Measurements from ENCODE around the gene RP9.
"Not testable (repeated sequence)": the region's sequence is repeated elsewhere in the genome, so short reads cannot be mapped to it uniquely, and the experiment has no call there.

RP9 gene

DNA sequence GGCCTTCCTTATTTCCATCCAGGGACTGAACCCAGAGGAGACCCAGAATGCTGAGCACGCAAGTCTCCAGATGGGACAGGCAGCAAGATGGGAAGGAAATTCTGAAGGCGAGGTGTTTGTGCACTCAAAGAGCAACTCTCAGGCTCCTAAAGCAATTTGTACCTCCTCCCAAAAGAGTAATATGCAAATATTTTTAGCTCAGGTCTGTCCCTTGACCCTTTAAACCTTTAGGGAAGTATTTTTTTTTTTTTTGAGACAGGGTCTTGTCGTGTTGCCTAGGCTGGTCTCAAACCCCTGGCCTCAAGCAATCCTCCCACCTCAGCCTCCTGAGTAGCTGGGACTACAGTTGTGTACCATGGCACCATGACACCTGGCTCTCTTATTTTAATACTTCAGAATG is 8.4 kb downstream of the RP9 start:
- DNase-seq, result no peak

DNA sequence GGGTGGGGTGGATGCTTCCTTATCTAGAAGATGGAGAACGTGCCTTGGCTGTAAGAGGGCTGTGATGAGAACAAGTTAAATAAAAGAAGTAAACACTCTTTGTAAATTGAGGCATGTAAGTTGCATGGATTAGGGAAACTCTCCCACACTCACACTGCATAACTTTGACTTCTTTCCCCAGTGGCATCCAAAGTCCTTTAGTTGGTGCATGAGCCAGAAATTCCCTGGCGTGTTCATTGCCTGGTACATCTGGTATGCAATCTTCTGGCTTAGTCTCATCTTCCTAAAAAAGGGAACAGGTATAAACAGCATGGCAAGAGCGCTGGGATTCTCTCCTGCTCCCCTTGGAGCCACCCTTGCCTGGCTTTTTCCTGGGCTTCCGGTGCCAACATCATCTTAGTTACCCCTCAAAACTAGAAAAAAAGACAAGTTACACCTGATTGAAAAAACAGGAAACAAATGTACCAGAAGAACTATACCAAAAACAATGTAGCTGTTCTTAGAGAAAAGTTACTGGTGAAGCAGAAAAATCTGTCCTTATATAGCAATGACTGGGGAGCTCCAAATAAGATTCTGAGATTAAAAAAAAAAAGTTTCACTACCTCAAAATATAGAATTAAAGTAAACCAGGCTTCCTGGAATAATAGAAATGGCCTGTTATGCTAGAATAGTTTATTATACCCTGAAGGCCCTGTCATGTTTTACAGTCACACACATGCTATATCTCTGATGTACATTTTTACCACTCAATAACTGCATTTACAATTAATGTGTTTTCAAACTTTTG is 9.9 kb downstream of the RP9 start:
- DNase-seq, result no peak

DNA sequence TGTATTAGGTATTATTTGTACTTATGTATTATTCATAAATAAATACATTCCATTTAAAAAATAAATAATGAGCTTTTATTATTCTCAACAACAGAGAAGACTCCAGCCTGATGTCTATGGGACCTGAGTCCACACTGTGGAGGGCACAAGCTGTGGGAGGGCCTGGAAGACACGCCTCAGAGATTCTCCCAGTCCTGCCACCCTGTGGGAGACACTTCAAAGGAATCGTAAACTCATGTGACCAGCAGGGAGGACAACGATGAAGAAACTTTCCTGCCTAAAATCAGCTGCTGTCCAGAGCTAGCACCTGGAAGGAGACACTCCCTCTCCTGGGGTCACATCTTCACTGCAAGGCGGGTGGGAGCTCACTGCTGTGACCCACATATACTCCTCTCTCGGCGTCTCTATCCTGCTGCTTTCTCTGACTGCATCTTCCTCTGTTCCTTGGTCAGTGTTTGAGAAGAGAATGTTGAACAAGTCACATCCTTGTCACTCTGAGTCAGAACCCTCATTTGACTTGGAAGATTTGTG is 14.4 kb downstream of the RP9 start:
- not testable (repeated sequence) for DNase-seq

DNA sequence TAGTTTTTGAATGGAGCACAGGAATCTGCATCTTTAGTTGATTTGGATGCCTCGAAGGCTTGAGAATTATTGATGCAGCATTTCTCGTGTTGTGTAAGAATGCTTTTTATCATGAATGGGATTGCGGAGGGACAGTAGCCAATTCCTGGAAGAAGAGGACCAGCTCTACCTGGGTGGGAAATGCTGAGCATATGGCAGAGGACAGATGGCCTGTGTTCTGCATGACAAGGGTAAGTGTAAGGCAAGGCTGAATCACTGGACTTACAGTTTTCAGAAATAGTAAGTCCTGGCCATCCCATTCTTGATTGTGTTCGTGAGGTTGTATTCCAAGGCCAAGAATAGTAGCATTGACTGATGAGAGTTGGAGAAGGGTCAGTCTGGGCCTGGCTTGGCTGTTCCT is 15.9 kb downstream of the RP9 start:
- no peak for DNase-seq

DNA sequence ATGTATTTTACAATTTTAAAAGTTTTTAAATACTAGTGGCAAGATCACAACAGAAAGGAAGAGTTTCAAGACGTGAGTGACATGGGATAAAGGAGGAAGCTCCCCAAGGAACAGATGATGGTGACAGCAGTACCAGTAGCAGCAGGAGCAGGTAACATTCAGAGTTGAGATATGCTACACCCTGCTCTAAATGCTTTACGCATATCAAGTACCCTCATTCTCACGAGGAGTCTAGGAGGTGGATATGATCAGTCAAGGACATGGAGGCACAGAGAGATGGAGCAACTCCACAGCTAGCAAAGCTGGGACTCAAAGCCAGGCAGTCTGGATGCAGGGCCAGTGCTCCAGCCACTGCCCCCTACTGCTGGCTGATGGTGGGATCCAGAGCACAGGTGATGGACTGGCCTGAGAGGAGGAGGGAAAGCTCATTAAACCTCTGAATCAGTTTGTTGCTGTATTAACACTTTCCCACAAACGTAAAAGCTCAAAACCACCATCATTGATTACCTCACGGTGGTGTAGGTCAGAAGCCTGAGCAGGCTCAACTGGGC is 17.5 kb downstream of the RP9 start:
- DNase-seq, result no peak

DNA sequence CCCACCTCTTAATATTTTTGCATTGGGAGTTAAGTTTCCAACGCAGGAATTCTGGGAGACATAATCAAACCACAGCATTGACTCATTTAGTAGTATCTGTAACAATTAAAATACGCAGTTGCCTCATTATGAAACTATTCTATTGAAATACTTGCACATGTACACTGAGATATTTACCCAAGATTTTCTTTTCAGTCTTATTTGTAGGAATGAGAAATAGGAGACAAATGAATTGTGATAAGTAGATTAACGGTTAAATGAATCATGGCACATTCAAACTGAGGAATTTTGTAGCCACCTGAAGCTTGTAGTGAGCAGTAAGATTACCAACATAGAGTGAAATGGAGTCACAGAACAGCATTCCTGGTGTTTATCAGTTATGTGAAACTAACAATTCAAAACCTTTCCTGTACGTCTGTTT is 18.1 kb downstream of the RP9 start:
- DNase-seq, result no peak

- no peak for DNase-seq
Measured at GRCh38 chr7:33089142-33089541, 20.1 kb downstream of the RP9 start.

GRCh38 chr7:33087858-33088257 is 21.3 kb downstream of the RP9 start:
- DNase-seq, result no peak

GRCh38 chr7:33087356-33087755 is 21.8 kb downstream of the RP9 start:
- no peak for DNase-seq

- DNase-seq, result no peak
Measured at GRCh38 chr7:33079763-33080690, 29.2 kb downstream of the RP9 start.

DNA sequence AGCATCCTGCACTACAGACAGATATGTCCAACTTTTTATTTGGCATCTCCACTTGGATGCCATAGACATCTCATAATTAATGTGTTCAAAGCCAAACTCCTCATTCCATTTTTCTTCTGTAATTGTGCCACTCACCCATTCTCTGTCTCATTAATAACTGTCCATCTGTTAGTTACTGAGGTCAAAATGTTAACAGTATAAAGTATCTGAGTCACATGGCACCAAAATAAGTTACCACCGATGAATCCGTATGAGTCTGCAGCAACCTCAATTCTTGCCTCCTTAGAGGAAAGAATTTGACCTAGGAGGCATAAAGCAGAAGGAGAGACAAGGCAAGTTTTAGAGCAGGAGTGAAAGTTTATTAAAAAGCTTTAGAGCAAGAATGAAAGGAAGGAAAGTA is 30.1 kb downstream of the RP9 start:
- DNase-seq, result no peak

DNA sequence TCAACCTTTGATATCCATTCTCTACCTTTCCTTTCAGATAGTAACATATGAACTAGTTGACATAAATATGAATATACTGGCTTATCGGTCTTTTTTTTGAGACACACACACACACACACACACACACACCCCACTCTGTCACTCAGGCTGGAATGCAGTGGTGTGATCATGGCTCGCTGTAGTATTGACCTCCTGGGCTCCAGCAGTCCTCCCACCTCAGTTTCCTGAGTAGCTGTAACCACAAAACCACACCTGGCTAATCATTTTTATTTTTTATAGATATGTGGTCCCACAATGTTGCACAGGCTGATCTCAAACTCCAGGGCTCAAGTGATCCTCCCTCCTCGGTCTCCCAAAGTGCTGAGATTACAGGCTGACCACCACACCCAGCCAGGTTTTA is 32.5 kb downstream of the RP9 start:
- no peak for DNase-seq

DNA sequence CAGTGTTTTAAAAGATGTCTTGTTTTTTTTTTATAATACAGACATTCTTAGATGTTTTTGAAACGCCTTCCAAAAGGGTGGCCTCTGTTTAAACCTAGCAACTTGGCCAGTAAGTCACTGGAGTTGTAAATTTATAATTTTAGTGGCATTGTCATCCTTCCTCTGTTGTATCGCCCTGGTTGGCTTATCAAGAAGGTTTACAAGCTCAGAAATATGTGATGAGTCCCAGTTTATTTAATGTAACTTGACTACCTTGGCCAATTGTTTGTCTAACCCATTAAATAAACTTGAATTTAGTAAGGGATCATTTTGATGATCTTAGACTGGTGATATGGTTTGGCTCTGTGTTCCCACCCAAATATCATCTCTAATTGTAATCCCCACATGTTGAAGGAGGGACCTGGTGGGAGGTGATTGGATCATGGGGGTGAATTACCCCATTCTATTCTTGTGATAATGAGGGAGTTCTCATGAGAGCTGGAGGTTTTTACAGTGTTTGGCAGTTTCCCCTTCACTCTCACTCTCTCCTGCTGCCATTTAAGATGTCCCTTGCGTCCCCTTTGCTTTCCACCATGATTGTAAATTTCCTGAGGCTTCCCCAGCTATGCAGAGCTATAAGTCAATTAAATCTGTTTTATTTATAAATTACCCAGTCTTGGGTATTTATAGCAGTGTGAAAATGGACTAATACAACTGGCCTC is 33.2 kb downstream of the RP9 start:
- DNase-seq, result no peak

GRCh38 chr7:33073243-33073642 is 36.0 kb downstream of the RP9 start:
- no peak for DNase-seq

DNA sequence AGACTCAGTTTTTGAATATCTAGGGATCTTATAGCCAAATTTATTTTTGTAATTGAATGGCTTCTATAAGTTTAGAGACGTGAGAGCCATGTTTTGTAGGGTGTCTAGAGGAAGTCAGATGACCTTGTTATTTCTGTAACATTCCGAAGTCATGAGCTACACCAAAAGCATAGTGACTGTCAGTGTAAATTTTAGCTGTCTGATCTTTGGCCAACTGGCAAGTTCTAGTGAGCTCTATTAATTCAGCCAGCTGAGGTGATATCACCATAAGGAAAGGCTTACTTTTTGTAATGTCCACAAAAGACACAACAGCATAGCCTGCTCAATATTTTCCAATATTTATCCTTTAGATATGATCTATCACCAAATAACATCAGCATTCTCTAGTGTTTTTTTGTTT is 36.7 kb downstream of the RP9 start:
- DNase-seq, result no peak

- no peak for DNase-seq
Measured at GRCh38 chr7:33070831-33071230, 38.4 kb downstream of the RP9 start.

GRCh38 chr7:33070277-33070676 is 38.9 kb downstream of the RP9 start:
- no peak for DNase-seq

GRCh38 chr7:33067921-33068320 is 41.3 kb downstream of the RP9 start:
- DNase-seq, result no peak

- no peak for DNase-seq
Measured at GRCh38 chr7:33066771-33067170, 42.4 kb downstream of the RP9 start.

DNA sequence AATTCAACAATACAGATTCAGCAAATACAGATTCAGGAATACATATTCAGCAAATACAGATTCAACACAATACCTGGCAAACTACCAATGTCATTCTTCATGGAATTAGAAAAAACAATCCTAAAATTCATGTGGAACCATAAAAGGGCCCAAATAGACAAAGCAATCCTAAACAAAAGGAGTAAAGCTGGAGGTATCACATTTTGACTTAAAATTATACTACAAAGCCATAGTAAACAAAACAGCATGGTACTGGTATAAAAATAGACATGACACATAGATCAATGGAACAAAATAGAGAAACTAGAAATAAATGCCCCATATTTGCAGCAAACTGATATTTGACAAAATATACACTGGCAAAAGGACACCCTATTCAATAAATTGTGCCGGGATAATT is 43.2 kb downstream of the RP9 start:
- no peak for DNase-seq

- DNase-seq, result peak; percentile 96
Measured at GRCh38 chr7:33062782-33063443, 46.3 kb downstream of the RP9 start.

DNA sequence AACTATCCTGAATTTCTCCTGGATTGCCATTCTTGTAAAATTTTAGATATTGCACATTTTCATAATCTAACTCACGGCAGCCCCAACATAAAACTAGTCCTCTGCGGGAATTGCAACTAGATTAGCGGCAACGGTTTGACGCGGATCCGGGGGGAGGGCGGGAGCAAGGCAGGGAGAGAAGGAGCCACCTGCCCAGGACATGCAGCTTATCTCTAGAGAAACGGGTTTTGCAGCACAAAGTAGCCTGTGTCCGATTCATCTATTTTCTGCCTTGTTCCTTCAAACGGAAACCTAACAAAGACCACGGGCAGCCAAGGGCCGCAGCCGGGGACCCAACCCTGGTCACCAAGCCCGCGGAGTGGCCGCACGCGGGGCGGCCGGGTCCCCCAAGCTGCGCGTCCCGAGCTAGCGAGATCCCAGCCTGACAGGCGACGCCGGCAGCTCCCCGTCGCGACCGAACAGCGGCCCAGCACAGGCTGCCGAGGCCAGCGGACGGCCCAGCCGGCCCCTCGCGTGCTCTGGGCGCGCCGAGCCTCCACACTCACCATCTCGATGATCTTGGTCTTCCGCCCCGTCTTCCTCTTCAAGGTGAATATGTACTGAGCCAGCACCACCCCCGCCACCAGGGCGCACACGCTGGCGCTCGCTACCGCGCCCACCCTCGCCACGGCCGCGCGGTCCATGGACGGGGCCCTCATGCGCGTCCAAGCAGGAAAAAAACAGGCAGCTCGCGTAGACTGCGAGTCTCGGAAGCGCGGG is 47.0 kb downstream of the RP9 start, which contains the start of gene NT5C3A:
TSS of gene NT5C3A (minus strand) at position 754 of the 759 bp plus-strand sequence. CDS start at position 683, 71 bp downstream.
- DNase-seq, result peak; percentile 56
